ENCODE data around the gene RPRD2.

The RPRD2 gene

DNA sequence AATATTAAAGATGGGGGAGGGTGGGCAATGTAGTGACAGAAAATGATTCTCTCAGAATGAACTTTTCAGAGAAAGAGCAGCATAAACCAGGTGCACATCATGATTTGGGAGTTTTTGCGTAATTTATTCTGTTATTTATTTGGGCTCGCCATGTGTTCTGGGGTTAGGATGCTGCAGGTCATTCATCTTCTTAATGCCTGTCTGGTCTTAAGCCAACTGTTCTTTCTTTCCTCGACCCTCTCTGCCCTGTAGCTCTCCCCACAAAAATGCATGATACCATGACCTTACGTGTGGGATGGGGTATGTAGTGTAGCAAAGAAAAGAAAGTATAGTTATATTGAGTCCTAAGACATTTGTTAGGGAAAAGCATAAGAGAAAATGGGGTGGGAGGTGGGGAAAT, 110.9 kb downstream of the RPRD2 start:
- DNase-seq = no peak

GRCh38 chr1:150476754-150477153, 112.8 kb downstream of the RPRD2 start:
- DNase-seq = no peak

- no peak for DNase-seq
Observed at GRCh38 chr1:150477320-150477719, 113.4 kb downstream of the RPRD2 start.

DNA sequence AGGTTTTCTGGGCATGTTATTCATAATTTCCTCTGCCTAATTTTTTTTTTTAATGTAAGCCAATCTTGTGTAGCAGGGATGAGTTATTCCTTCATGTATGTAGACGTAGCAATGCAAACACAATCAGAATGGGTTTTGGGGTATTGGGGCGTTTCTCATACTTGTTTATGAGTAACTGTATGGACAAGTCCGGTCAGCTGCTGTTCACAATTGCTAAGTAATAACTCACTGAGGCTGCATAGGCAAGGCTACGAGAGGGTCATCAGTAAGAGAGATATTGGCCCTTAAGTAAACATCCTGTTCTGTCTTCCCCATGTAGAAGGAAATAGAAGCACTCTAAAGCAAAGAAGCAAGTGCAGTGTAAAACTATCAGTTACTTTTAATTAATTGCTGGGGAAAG, 113.8 kb downstream of the RPRD2 start:
- DNase-seq = no peak

- no peak for DNase-seq
Observed at GRCh38 chr1:150479370-150479769, 115.4 kb downstream of the RPRD2 start.

DNA sequence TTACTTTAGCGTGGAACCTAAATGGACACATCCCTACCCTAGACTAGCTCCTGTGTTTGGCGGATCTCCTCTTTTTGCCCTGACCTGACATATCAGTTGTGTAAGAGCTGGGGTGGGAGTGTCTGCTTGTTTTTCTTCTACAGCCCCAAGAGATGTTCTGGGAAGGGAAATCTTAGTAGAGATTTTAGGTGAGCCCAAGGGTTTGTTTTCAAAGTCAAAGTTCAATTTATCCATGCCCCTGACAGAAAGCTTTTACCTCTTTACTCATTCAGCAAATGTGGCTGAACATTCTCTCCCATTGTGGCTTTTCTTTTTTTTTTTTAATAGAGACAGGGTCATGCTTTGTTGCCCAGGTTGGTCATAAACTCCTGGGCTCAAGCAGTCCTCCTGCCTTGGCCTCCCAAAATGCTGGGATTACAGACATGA, 116.0 kb downstream of the RPRD2 start:
- DNase-seq = no peak

GRCh38 chr1:150484431-150484830, 120.5 kb downstream of the RPRD2 start:
- no peak for DNase-seq

- DNase-seq = no peak
Observed at GRCh38 chr1:150484861-150485260, 120.9 kb downstream of the RPRD2 start.

- DNase-seq = peak; percentile 99 to 100
Observed at GRCh38 chr1:150486966-150487762, 123.2 kb downstream of the RPRD2 start, which contains the start of gene TARS2. Gene TARS2, plus strand, starts transcription at chr1:150487419. Its CDS starts 32 bp downstream, at chr1:150487451.

GRCh38 chr1:150487763-150488115, 123.8 kb downstream of the RPRD2 start:
- peak; percentile 7 to 28 for DNase-seq

DNA sequence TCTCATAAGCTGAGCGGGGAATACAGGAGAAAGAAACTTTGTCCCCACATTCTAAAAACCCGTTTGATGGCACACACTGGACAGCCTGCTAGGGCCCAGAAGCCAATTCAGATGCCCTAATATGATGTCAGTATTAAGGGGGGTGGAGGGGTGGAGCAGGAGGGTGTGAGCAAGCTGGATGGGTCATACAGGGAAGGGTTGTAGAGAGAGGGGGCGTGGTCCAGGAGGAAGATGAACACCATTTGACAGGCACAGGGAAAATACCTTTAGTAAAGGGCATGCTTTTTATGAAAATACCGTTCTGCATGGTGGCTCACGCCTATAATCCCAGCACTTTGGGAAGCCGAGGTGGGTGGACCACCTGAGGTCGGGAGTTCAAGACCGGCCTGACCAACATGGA, 129.2 kb downstream of the RPRD2 start:
- no peak for DNase-seq

DNA sequence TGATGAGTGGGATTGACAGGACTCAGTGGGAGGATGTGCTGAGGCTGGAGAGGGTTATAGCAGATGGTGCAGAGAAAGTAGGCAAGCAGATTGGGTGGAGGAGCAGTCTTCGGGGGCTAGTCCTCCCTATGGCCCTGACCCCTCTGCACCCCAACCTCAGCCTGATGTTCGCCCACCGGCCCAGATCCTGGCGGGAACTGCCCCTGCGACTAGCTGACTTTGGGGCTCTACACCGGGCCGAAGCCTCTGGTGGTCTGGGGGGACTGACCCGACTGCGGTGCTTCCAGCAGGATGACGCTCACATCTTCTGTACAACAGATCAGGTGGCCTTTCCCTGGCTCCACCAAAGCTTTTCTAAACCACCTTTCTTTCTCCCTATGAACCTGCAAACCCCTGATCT, 134.4 kb downstream of the RPRD2 start:
- DNase-seq = no peak

DNA sequence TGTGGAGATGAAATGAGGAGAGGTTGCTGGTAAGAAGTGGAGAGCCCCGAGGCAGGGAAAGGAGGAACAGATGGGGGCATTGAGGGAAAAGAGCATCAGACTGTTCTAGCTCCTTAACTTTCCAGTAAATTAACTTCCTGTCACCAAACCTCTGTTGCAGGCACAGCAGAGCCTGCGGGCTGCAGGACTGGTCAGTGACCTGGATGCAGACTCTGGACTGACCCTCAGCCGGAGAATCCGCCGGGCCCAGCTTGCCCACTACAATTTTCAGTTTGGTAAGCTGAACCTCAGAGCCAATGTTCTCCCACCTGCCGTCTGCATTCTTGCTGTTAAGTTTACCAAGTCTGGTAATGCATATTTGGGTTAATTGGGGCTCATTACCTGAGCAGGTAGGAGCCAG, 141.5 kb downstream of the RPRD2 start:
- DNase-seq = no peak

GRCh38 chr1:150507912-150508864, 144.2 kb downstream of the RPRD2 start, which contains the start of gene ECM1:
Gene ECM1, plus strand, starts transcription at chr1:150508109. Its CDS starts 101 bp downstream, at chr1:150508210.
- DNase-seq = no peak

GRCh38 chr1:150508982-150509381, 145.0 kb downstream of the RPRD2 start:
- no peak for DNase-seq

DNA sequence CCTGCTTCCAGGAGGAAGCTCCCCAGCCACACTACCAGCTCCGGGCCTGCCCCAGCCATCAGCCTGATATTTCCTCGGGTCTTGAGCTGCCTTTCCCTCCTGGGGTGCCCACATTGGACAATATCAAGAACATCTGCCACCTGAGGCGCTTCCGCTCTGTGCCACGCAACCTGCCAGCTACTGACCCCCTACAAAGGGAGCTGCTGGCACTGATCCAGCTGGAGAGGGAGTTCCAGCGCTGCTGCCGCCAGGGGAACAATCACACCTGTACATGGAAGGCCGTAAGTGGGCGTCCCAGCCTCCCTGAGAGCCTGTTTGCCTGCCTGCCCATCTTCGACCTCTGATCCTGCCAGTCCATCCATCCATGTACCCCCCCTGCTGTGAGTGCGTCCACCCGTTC, 147.6 kb downstream of the RPRD2 start:
- peak; percentile 94 to 97 for DNase-seq

DNA sequence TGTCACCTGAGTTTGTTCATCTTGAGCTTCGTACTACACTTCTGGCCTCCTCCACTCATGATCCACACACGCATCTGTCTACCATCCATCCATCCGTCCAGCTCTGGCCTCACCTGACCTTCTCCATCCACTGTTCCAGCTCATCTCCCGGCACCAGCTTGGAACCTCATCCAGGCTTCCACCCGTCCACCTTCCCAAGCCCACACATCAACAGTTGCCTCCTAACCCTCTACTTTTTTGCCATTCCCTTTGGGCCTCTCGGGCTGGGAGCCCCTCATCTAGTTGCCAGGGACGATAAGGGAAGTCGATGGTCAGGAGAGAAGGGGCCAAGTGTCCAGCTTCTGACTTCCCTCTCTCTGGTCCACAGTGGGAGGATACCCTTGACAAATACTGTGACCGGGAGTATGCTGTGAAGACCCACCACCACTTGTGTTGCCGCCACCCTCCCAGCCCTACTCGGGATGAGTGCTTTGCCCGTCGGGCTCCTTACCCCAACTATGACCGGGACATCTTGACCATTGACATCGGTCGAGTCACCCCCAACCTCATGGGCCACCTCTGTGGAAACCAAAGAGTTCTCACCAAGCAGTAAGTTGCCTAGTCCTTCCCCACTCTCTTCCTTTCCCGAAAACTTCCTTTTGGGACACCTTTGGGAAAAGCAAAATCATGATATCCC, 148.2 kb downstream of the RPRD2 start:
- DNase-seq = no peak

DNA sequence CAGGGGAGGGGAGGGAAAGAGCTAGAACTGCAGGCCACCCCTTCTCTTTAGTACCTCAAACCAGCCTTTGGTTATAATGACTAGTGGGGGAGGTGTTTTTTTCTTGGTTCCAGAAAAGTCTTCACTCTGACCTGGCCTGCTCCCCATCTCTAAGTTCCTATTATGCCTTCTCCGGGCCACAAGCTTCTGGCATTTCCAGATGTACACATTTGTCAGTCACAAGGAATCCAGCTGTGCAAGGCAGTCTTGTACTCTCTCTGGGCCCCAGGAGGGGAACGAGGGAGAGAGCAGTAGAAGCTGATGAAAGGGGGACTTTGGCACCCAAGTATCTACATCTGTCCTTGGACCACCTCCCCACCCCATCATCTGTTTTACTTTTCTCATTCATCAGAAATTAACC, 148.9 kb downstream of the RPRD2 start:
- no peak for DNase-seq

- no peak for DNase-seq
Observed at GRCh38 chr1:150513351-150513791, 149.4 kb downstream of the RPRD2 start.

- DNase-seq = no peak
Observed at GRCh38 chr1:150514260-150514659, 150.3 kb downstream of the RPRD2 start.

DNA sequence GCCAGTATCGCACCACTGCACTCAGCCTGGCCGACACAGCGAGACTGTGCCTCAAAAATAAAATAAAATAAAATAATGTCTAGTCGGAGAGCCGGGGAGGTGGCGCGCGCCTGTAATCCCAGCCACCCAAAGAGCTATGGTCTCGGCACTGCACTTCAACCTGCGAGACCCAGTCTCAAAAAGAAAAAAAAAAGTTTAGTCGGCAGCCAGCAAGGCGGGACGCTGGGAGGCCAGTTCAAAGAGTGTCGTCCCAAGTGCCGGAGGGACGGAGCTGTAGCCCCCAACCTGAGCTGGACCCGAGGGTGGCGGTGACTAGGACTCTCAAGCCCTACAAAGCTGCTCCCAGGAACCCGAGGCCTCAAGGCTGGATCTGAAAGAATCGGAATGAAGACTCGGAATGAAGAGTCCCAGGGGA, 151.0 kb downstream of the RPRD2 start:
- no peak for DNase-seq

DNA sequence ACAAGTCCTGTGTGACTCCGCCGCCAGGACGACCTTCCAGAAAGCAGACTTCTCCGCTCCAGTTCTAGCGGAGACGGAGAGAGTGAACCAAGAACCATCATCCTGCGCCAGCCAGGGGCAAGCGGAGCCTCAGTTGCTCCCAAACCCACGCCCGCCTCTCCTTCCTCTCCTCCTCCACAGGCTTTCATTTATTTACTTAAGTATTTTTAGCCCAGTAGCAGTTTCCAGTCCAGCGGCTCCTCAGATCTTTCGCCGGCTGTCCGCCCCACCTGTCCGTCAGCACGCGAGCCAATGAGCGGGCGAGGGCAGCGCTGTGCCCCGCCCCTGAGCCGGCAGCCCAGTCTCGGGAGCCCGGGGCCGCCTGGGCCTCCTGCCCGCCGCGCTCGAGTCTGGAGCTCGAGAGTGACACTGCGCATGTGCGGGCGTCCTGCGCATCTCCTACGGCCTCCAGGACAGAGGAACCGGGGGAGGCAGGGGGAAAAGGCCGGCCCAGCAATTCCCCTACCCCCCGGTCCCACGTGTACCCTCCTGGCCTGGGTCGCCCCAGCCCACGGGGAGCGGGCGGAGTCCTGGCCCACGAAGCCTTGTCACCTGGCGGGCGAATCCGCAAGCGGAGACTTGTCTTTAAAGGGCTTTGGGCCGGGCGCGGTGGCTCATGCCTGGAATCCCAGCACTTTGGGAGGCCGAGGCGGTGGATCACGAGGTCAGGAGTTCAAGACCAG, 151.5 kb downstream of the RPRD2 start, which contains the start of gene FALEC:
FALEC (plus strand) TSS at position 425 of the 722 bp plus-strand sequence.
- peak; percentile 98 to 99 for DNase-seq

Data from NCI-H2081 (cell line).